ENCODE measurements around the gene ALKBH3. TPM values are rescaled to one million over a fixed set of nuclear protein-coding genes. Genes with fewer than 3 reads are reported as not detected.

ALKBH3 gene
- total RNA-seq, 1 experiment from 2014 or later: 36.7 TPM

- ChIA-PET POLR2A (no interaction called here), RAD21 (ENCODE audit: low non-redundant PET in 1 of 2, low total read pairs in 2 of 2, uncharacterized antibody in 2 of 2, unreplicated experiment in 2 of 2) (no interaction called here), CTCF (no interaction called here)
- no peaks in the 10 kb centered on the region for H3K9me3 ChIP-seq (ENCODE audit: control insufficient read depth in 1 of 2, insufficient read depth in 1 of 2, low read depth in 1 of 2, low read length in 2 of 2)
- H3K79me2 ChIP-seq (ENCODE audit: insufficient read depth, low read length): no peaks in the 10 kb centered on the region
- TF ChIP-seq RAD21 (IDR thresholded peaks at IDR 0.05; ENCODE audit: low read depth) (no peak), REST (IDR thresholded peaks at IDR 0.05; ENCODE audit: low read depth) (no peak), CTCF (IDR thresholded peaks at IDR 0.05 in 2 of 3, conservative IDR thresholded peaks at IDR 0.05 in 1 of 3; ENCODE audit: borderline replicate concordance in 1 of 3, insufficient read depth in 1 of 3, low read depth in 2 of 3, low read length in 2 of 3) (no peak), EZH2 (IDR thresholded peaks at IDR 0.05) (no peak), ZBTB33 (IDR thresholded peaks at IDR 0.05; ENCODE audit: extremely low read depth, insufficient replicate concordance, low read length) (no peak), JUND (IDR thresholded peaks at IDR 0.05) (no peak), FOSL1 (IDR thresholded peaks at IDR 0.05; ENCODE audit: low read depth) (no peak), EZH2phosphoT487 (IDR thresholded peaks at IDR 0.05; ENCODE audit: borderline replicate concordance) (no peak), ZFX (IDR thresholded peaks at IDR 0.05) (no peak), CEBPB (IDR thresholded peaks at IDR 0.05; ENCODE audit: low read depth) (no peak), TCF7L2 (IDR thresholded peaks at IDR 0.05; ENCODE audit: borderline replicate concordance, extremely low read depth, insufficient read depth, insufficient read length) (no peak), ELF1 (IDR thresholded peaks at IDR 0.05; ENCODE audit: borderline replicate concordance, low read depth) (no peak), SP1 (IDR thresholded peaks at IDR 0.05; ENCODE audit: low read depth) (no peak), SRF (IDR thresholded peaks at IDR 0.05; ENCODE audit: low read depth) (no peak), SIN3A (IDR thresholded peaks at IDR 0.05; ENCODE audit: low read depth) (no peak), POLR2A (IDR thresholded peaks at IDR 0.05; ENCODE audit: borderline replicate concordance, extremely low read depth, insufficient read depth, insufficient read length) (no peak), CBX3 (IDR thresholded peaks at IDR 0.05; ENCODE audit: low read depth) (no peak)
- no peak for DNase-seq (ENCODE audit: low read depth, low spot score)
- no peak for ATAC-seq
- H3K4me3 ChIP-seq (replicated peaks in 1 of 2; ENCODE audit: low read depth in 1 of 2, low read length in 2 of 2): no peak overlapping the region
- H3K9ac ChIP-seq (ENCODE audit: low read length): no peak overlapping the region
- no peaks in the 10 kb centered on the region for H4K20me1 ChIP-seq (ENCODE audit: insufficient read depth)
- H3K9me2 ChIP-seq (ENCODE audit: insufficient read depth): no peaks in the 10 kb centered on the region
- H3K27me3 ChIP-seq (ENCODE audit: insufficient read depth, low read length): no peaks in the 10 kb centered on the region
- H3K4me2 ChIP-seq (ENCODE audit: low read length): no peak overlapping the region
- intact Hi-C loops (cut with micrococcal nuclease): no loop called here
- H3K36me3 ChIP-seq (ENCODE audit: control insufficient read depth in 1 of 2, insufficient read depth in 2 of 2, low read length in 2 of 2): peaks cover 0 to 4% of the 10 kb centered on the region in 2 experiments; a peak in 1 of 4 replicates
- no peak overlapping the region for H2AFZ ChIP-seq (ENCODE audit: low read depth, low read length, poor library complexity, severe bottlenecking)
- H3K4me1 ChIP-seq (ENCODE audit: control insufficient read depth in 1 of 2, insufficient read depth in 2 of 2, low read length in 2 of 2): no peaks in the 10 kb centered on the region
- H3K27ac ChIP-seq (ENCODE audit: low read depth, low read length): no peak overlapping the region
- no TSS peak for BruUV-seq (replicated peaks)
Observed at GRCh38 chr11:43908683-43909082, 28.1 kb downstream of the ALKBH3 start.
